Thyroid gland (tissue), 4 donors: Measurements from ENCODE around the gene BMERB1.

ENCODE experiments used
- POLR2A ChIP-seq, 2 donors: fragments of 450-650 bp; IDR thresholded peaks; one replicate each; pipeline ENCODE4 v1.6.1; 2017; ENCODE audit warnings: antibody characterized with exemption in 2 of 2, mild to moderate bottlenecking in 2 of 2, moderate library complexity in 1 of 2
- TF ChIP-seq, protein P1 (sequence below), 6 experiments: fragments of 200-600 bp in 3 of 6; fragments of 450-650 bp in 3 of 6; sonication (generic) in 3 of 6; IDR thresholded peaks; one replicate each; pipeline ENCODE4 v1.5.1; 2016 to 2019; ENCODE audit warnings: antibody characterized with exemption in 6 of 6, mild to moderate bottlenecking in 2 of 6, inconsistent platforms in 1 of 6, moderate library complexity in 1 of 6

DNA sequence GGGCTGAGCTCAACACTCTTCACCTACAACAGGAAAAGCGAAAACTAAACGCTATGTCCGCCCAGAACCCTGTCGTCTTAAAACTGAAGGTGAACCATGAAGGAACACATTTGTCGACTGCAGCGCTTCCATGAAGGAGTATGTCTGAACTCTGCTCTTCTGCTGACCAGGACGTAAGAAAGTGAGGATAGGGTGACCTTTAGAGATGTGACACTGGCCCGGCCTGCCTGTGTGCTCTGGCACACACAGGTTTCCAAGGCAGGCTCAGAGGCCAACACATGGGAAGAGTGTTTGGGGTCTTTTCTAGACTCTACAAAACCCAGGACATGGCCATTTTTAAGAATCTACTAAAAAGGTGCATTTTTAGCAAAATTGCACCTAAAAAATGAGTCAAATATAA, 187.5 kb downstream of the BMERB1 start:
- TF ChIP-seq, protein P1, sequence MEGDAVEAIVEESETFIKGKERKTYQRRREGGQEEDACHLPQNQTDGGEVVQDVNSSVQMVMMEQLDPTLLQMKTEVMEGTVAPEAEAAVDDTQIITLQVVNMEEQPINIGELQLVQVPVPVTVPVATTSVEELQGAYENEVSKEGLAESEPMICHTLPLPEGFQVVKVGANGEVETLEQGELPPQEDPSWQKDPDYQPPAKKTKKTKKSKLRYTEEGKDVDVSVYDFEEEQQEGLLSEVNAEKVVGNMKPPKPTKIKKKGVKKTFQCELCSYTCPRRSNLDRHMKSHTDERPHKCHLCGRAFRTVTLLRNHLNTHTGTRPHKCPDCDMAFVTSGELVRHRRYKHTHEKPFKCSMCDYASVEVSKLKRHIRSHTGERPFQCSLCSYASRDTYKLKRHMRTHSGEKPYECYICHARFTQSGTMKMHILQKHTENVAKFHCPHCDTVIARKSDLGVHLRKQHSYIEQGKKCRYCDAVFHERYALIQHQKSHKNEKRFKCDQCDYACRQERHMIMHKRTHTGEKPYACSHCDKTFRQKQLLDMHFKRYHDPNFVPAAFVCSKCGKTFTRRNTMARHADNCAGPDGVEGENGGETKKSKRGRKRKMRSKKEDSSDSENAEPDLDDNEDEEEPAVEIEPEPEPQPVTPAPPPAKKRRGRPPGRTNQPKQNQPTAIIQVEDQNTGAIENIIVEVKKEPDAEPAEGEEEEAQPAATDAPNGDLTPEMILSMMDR (IDR thresholded peaks at IDR 0.05): no peak
- no peak for TF ChIP-seq POLR2A (IDR thresholded peaks at IDR 0.05)
